Measurements from ENCODE around the gene NR2C2AP. TPM values are rescaled to one million over a fixed set of nuclear protein-coding genes. Genes with fewer than 3 reads are reported as not detected.
"Not testable (repeated sequence)": the region's sequence is repeated elsewhere in the genome, so short reads cannot be mapped to it uniquely, and the experiment has no call there.

NR2C2AP gene
- total RNA-seq, 1 donor: 6.2 TPM

GRCh38 chr19:19176950-19177349, 26.3 kb downstream of the NR2C2AP start:
- DNase-seq (ENCODE audit: insufficient read length, low spot score, missing footprints): peak; percentile 65
- H3K4me1 ChIP-seq (ENCODE audit: insufficient read depth, low read length): peaks cover 7% of the 10 kb centered on the region
- no peaks in the 10 kb centered on the region for H4K20me1 ChIP-seq (ENCODE audit: insufficient read depth, low read length)
- no peak overlapping the region for H3K27ac ChIP-seq (ENCODE audit: low read depth, low read length)
- H3K4me3 ChIP-seq (ENCODE audit: insufficient read depth, low read length): no peak overlapping the region
- no peak overlapping the region for H3K4me2 ChIP-seq (ENCODE audit: insufficient read depth, low read length)
- TF ChIP-seq CTCF (IDR thresholded peaks at IDR 0.05; ENCODE audit: extremely low read depth, low read depth, low read length): no peak
- no peaks in the 10 kb centered on the region for H3K27me3 ChIP-seq (ENCODE audit: insufficient read depth, low read length)
- no peaks in the 10 kb centered on the region for H3K79me2 ChIP-seq (ENCODE audit: insufficient read depth, low read length)
- no peak overlapping the region for H2AFZ ChIP-seq (ENCODE audit: low read length)
- peaks cover 3% of the 10 kb centered on the region for H3K9me3 ChIP-seq (ENCODE audit: low read depth, low read length)
- H3K36me3 ChIP-seq (ENCODE audit: insufficient read depth, low read length): peaks cover 14% of the 10 kb centered on the region

GRCh38 chr19:19173243-19173642, 30.0 kb downstream of the NR2C2AP start:
- not testable (repeated sequence) for H2AFZ ChIP-seq (ENCODE audit: low read length); H3K27me3 ChIP-seq (ENCODE audit: insufficient read depth, low read length); H3K79me2 ChIP-seq (ENCODE audit: insufficient read depth, low read length); H3K36me3 ChIP-seq (ENCODE audit: insufficient read depth, low read length); H4K20me1 ChIP-seq (ENCODE audit: insufficient read depth, low read length); H3K27ac ChIP-seq (ENCODE audit: low read depth, low read length); H3K9me3 ChIP-seq (ENCODE audit: low read depth, low read length); H3K4me3 ChIP-seq (ENCODE audit: insufficient read depth, low read length); H3K4me2 ChIP-seq (ENCODE audit: insufficient read depth, low read length)
- peaks cover 11% of the 10 kb centered on the region for H3K4me1 ChIP-seq (ENCODE audit: insufficient read depth, low read length)
- peak; percentile 39 for DNase-seq (ENCODE audit: insufficient read length, low spot score, missing footprints)

- peak; percentile 96 for DNase-seq (ENCODE audit: insufficient read length, low spot score, missing footprints)
- H3K36me3 ChIP-seq (ENCODE audit: insufficient read depth, low read length): no peaks in the 10 kb centered on the region
- peaks cover 3% of the 10 kb centered on the region for H4K20me1 ChIP-seq (ENCODE audit: insufficient read depth, low read length)
- no peak overlapping the region for H3K27ac ChIP-seq (ENCODE audit: low read depth, low read length)
- H3K4me2 ChIP-seq (ENCODE audit: insufficient read depth, low read length): no peak overlapping the region
- peak overlapping the region; percentile 51 for H2AFZ ChIP-seq (ENCODE audit: low read length)
- no peaks in the 10 kb centered on the region for H3K79me2 ChIP-seq (ENCODE audit: insufficient read depth, low read length)
- peaks cover 11% of the 10 kb centered on the region for H3K4me1 ChIP-seq (ENCODE audit: insufficient read depth, low read length)
- H3K27me3 ChIP-seq (ENCODE audit: insufficient read depth, low read length): no peaks in the 10 kb centered on the region
- H3K4me3 ChIP-seq (ENCODE audit: insufficient read depth, low read length): no peak overlapping the region
- H3K9me3 ChIP-seq (ENCODE audit: low read depth, low read length): no peaks in the 10 kb centered on the region
- TF ChIP-seq CTCF (IDR thresholded peaks at IDR 0.05; ENCODE audit: extremely low read depth, low read depth, low read length): no peak
These were observed 31.2 kb downstream of the NR2C2AP start for GRCh38 chr19:19171821-19172532.

GRCh38 chr19:19170873-19171672, 32.1 kb downstream of the NR2C2AP start:
- Histone ChIP-seq H3K4me3 (ENCODE audit: insufficient read depth, low read length) (no peak overlapping the region), H3K36me3 (ENCODE audit: insufficient read depth, low read length) (no peaks in the 10 kb centered on the region), H3K4me2 (ENCODE audit: insufficient read depth, low read length) (no peak overlapping the region), H4K20me1 (ENCODE audit: insufficient read depth, low read length) (peaks cover 3% of the 10 kb centered on the region), H3K9me3 (ENCODE audit: low read depth, low read length) (no peaks in the 10 kb centered on the region), H2AFZ (ENCODE audit: low read length) (no peak overlapping the region), H3K27me3 (ENCODE audit: insufficient read depth, low read length) (no peaks in the 10 kb centered on the region), H3K27ac (ENCODE audit: low read depth, low read length) (no peak overlapping the region), H3K79me2 (ENCODE audit: insufficient read depth, low read length) (no peaks in the 10 kb centered on the region), H3K4me1 (ENCODE audit: insufficient read depth, low read length) (peaks cover 11% of the 10 kb centered on the region)
- DNase-seq (ENCODE audit: insufficient read length, low spot score, missing footprints): no peak
- no peak for TF ChIP-seq CTCF (IDR thresholded peaks at IDR 0.05; ENCODE audit: extremely low read depth, low read depth, low read length)

Data from osteoblast (primary cell).